ENCODE data around the gene CD19.

CD19 gene

DNA sequence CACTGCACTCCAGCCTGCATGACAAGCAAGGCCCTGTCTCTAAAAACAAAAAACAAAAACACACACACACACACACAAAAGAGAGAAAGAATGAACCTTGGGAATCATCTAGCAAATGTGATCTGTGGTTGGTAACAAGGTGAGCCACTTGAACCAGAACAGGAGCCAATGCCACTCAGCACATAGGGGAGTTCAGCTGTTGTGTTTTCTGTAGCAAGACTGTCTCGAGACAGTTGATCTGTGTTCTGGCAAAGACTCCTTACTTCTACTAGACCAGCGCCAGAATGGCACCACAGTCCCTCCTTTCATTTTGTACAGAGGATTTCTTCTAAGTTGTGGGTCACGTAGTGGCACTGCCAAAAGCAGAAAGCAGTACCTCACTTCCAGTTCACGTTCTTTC is 32.8 kb upstream of the CD19 start:
- DNase-seq, result no peak
- H3K27me3 ChIP-seq (ENCODE audit: insufficient read depth, low read depth, severe bottlenecking), result no peaks in the 10 kb centered on the region
- H3K9me3 ChIP-seq (ENCODE audit: severe bottlenecking), result no peaks in the 10 kb centered on the region
- no peak overlapping the region for H3K4me3 ChIP-seq (ENCODE audit: low read depth, low read length)
- peaks cover 49% of the 10 kb centered on the region for H3K36me3 ChIP-seq
- no peak overlapping the region for H3K27ac ChIP-seq
- TF ChIP-seq, protein P1, sequence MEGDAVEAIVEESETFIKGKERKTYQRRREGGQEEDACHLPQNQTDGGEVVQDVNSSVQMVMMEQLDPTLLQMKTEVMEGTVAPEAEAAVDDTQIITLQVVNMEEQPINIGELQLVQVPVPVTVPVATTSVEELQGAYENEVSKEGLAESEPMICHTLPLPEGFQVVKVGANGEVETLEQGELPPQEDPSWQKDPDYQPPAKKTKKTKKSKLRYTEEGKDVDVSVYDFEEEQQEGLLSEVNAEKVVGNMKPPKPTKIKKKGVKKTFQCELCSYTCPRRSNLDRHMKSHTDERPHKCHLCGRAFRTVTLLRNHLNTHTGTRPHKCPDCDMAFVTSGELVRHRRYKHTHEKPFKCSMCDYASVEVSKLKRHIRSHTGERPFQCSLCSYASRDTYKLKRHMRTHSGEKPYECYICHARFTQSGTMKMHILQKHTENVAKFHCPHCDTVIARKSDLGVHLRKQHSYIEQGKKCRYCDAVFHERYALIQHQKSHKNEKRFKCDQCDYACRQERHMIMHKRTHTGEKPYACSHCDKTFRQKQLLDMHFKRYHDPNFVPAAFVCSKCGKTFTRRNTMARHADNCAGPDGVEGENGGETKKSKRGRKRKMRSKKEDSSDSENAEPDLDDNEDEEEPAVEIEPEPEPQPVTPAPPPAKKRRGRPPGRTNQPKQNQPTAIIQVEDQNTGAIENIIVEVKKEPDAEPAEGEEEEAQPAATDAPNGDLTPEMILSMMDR (IDR thresholded peaks at IDR 0.05; ENCODE audit: low read depth, low read length), result no peak

DNA sequence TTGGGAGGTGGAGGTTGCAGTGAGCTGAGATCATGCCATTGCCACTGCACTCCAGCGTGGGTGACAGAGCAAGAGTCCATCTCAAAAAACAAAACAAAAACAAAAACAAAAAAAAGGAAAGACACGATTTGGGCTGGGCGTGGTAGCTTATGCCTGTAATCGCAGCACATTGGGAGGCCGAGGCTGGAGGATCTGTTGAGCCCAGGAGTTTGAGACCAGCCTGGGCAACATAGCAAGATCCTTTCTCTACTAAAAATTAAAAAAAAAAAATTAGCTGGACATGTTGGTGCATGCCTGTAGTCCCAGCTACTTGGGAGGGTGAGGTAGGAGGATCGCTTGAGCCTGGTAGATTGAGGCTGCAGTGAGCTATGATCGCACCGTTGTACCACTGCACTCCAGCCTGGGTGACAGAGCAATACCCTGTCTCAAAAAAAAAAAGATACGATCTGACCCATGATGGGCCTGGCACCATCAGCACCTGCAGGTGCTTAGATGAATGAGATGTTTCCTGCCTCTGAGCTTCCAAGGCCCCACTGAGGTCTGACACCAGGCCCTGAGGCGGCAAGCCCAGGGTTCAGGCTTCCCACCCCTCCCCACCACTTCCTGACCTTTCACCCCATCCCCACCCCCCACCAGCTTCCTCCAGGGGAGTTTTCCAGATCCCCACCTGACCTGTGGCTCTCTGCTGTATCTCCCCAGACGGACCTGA is 31.7 kb upstream of the CD19 start:
- no peak for DNase-seq
- Histone ChIP-seq H3K9me3 (ENCODE audit: severe bottlenecking) (no peaks in the 10 kb centered on the region), H3K27me3 (ENCODE audit: insufficient read depth, low read depth, severe bottlenecking) (no peaks in the 10 kb centered on the region), H3K4me3 (ENCODE audit: low read depth, low read length) (no peak overlapping the region), H3K36me3 (peaks cover 49% of the 10 kb centered on the region), H3K27ac (no peak overlapping the region)
- TF ChIP-seq, protein P1 (IDR thresholded peaks at IDR 0.05; ENCODE audit: low read depth, low read length), result no peak

DNA sequence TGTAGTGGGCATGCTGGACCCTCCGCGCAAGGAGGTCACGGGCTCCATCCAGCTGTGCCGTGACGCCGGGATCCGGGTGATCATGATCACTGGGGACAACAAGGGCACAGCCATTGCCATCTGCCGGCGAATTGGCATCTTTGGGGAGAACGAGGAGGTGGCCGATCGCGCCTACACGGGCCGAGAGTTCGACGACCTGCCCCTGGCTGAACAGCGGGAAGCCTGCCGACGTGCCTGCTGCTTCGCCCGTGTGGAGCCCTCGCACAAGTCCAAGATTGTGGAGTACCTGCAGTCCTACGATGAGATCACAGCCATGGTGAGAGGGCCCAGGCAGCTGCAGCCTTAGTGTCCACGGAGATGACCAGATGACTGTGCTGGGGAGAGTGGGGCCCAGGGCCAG is 31.2 kb upstream of the CD19 start:
- TF ChIP-seq, protein P1 (IDR thresholded peaks at IDR 0.05; ENCODE audit: low read depth, low read length), result no peak
- Histone ChIP-seq H3K36me3 (peaks cover 53% of the 10 kb centered on the region), H3K4me3 (ENCODE audit: low read depth, low read length) (no peak overlapping the region), H3K9me3 (ENCODE audit: severe bottlenecking) (no peaks in the 10 kb centered on the region), H3K27me3 (ENCODE audit: insufficient read depth, low read depth, severe bottlenecking) (no peaks in the 10 kb centered on the region), H3K27ac (no peak overlapping the region)
- no peak for DNase-seq

DNA sequence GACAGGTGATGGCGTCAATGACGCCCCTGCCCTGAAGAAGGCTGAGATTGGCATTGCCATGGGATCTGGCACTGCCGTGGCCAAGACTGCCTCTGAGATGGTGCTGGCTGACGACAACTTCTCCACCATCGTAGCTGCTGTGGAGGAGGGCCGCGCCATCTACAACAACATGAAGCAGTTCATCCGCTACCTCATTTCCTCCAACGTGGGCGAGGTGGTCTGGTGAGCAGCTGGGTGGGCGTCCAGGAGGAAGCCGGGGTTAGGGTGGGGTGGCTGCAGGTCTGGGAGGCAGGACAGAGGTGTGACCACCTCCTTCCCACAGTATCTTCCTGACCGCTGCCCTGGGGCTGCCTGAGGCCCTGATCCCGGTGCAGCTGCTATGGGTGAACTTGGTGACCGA is 29.9 kb upstream of the CD19 start:
- Histone ChIP-seq H3K27ac (no peak overlapping the region), H3K9me3 (ENCODE audit: severe bottlenecking) (no peaks in the 10 kb centered on the region), H3K27me3 (ENCODE audit: insufficient read depth, low read depth, severe bottlenecking) (no peaks in the 10 kb centered on the region), H3K36me3 (peaks cover 56% of the 10 kb centered on the region), H3K4me3 (ENCODE audit: low read depth, low read length) (no peak overlapping the region)
- no peak for DNase-seq
- TF ChIP-seq, protein P1 (IDR thresholded peaks at IDR 0.05; ENCODE audit: low read depth, low read length), result no peak

DNA sequence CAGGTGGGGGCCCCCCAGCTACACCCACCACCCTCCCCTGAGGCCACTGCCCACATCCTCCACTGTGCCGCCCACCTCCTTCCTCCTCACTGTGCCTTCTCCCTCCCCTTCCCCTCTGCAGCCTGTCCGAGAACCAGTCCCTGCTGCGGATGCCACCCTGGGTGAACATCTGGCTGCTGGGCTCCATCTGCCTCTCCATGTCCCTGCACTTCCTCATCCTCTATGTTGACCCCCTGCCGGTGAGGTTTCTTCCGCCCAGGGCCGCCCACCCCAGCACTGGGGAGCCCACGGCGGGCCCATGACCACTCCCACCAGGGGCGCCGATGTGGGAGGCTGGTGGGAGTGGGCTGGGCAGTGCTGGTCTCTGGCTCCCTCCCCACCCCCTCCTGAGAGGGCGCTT is 28.9 kb upstream of the CD19 start:
- Histone ChIP-seq H3K27me3 (ENCODE audit: insufficient read depth, low read depth, severe bottlenecking) (no peaks in the 10 kb centered on the region), H3K36me3 (peaks cover 57% of the 10 kb centered on the region), H3K27ac (no peak overlapping the region), H3K9me3 (ENCODE audit: severe bottlenecking) (no peaks in the 10 kb centered on the region), H3K4me3 (ENCODE audit: low read depth, low read length) (no peak overlapping the region)
- DNase-seq, result no peak
- TF ChIP-seq, protein P1 (IDR thresholded peaks at IDR 0.05; ENCODE audit: low read depth, low read length), result no peak

Measured in WERI-Rb-1 (cell line).